ENCODE data around the gene PHKA1.

DNA sequence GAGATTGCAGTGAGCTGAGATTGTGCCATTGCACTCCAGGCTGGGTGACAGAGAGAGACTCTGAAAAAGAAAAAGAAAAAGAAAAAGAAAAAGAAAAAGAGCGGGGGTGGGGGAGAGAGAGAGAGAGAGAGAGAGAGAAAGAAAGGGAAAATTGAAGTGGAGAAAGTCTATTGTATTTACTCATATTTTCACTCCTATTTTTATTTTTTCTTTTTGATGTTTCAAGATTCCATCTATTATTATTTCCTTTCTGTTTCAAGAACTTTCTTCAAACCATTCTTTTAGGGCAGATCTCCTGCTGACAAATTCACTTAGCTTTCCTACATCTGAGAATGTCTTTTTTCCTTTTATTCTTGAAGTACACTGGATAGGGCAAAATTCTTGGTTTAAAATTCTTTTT is 83.9 kb downstream of the PHKA1 start:
- no peak for TF ChIP-seq EZH2 (IDR thresholded peaks at IDR 0.05; ENCODE audit: borderline replicate concordance, insufficient read depth, low read depth, low read length, poor library complexity, severe bottlenecking)
- TF ChIP-seq, protein P1, sequence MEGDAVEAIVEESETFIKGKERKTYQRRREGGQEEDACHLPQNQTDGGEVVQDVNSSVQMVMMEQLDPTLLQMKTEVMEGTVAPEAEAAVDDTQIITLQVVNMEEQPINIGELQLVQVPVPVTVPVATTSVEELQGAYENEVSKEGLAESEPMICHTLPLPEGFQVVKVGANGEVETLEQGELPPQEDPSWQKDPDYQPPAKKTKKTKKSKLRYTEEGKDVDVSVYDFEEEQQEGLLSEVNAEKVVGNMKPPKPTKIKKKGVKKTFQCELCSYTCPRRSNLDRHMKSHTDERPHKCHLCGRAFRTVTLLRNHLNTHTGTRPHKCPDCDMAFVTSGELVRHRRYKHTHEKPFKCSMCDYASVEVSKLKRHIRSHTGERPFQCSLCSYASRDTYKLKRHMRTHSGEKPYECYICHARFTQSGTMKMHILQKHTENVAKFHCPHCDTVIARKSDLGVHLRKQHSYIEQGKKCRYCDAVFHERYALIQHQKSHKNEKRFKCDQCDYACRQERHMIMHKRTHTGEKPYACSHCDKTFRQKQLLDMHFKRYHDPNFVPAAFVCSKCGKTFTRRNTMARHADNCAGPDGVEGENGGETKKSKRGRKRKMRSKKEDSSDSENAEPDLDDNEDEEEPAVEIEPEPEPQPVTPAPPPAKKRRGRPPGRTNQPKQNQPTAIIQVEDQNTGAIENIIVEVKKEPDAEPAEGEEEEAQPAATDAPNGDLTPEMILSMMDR (IDR thresholded peaks at IDR 0.05), result no peak
